GM21576 (cell line): Measurements from ENCODE around the gene DCDC2C.

Experiments
- ATAC-seq: cut with Tn5 transposase; IDR thresholded peaks from one replicate; pipeline ENCODE4 v1.9.1; 2021; ENCODE audit warnings: mild to moderate bottlenecking, moderate library complexity; ENCODE audit not compliant: unreplicated experiment

DCDC2C gene

GRCh38 chr2:3769766-3770165 lies 66.4 kb downstream of the DCDC2C start:
- no peak for ATAC-seq

DNA sequence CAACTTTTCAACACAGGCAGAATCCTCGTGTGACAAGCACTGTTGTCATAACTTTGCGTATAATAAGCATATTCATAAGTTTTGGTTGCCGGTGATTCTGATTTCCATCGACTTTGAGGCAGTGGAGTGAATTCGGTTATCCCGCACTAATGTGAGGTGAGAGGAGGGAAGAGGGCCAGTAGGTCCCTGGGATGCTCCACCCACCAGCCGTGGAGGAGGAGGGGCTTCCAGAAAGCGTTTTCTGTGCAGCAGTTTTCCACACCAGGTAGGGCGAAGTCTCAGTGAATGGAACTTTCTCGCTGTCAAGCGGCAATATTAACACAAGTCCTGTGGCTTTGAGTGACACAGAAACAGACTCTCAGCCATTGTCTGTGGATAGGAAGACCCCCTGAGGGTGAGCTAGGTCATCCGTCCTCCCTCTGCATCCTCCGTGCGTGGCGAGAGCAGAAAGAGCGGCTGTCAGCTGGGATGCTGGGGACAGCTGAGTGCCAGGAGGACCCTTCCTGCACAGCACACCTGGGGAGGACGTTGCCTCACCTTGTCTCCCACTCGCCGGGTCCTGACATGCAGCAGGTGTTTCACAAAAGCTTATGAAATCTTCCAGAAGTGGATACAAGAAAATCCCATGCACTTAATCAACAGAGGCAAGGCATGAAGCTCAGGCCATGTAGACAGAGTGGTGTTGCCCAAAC lies 67.5 kb downstream of the DCDC2C start:
- ATAC-seq, result no peak

DNA sequence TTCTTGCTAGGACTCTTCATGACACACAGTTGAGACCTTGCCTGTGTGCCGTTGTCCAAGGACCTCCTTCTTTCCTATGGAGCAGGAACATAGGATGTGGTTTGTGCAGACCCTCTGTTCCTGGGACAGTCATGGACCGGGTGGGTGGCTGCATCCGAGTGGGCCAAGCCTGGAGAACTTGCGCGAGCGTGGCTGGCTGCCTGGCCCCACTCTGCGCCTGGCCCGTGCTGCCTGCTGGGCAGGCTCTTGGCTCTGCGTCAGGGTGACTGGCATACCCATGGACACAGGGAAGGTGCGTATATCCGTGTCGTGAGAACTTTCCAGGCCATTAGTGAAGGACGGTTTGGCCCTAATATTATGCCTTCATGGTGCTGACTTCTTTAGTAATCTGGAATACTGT lies 68.2 kb downstream of the DCDC2C start:
- no peak for ATAC-seq

DNA sequence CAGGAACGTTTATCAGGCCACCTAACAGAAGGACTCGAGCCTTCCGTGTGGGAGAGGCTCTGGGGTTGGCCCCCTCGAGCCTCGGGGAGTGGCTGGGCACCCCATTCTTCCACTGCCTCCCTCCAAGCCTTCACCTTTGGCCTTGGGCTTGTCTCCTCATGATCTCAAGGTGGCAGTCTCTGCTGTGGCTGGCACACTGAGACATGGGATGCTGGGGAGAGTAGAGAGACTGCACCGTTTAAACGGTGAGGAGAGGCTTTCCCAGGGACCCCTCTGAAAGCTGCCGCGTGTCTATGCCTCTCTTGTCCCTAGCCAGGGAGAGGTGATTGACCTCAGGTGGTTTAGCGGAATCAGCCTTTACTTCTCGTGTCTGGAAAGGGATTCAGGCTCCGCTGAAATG lies 71.0 kb downstream of the DCDC2C start:
- ATAC-seq, result no peak

GRCh38 chr2:3776311-3776710 lies 72.9 kb downstream of the DCDC2C start:
- no peak for ATAC-seq

DNA sequence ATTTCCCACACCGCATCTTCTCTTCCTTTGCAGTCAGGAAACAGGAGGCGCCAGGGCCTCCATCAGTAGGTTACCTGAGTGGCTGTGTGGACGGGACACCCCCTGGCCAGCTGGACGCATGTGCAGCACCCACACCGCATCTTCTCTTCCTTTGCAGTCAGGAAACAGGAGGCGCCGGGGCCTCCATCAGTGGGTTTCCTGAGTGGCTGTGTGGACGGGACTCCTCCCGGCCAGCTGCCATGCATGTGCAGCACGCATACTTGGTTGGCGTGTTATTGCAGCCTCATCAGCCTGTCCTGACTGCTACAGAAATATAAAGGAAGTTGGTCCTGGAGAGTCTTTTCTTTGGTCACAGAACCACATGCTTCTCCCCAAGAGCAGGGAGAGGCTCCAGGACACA lies 74.6 kb downstream of the DCDC2C start:
- ATAC-seq, result no peak

GRCh38 chr2:3778851-3779495 lies 75.6 kb downstream of the DCDC2C start:
- ATAC-seq, result no peak

DNA sequence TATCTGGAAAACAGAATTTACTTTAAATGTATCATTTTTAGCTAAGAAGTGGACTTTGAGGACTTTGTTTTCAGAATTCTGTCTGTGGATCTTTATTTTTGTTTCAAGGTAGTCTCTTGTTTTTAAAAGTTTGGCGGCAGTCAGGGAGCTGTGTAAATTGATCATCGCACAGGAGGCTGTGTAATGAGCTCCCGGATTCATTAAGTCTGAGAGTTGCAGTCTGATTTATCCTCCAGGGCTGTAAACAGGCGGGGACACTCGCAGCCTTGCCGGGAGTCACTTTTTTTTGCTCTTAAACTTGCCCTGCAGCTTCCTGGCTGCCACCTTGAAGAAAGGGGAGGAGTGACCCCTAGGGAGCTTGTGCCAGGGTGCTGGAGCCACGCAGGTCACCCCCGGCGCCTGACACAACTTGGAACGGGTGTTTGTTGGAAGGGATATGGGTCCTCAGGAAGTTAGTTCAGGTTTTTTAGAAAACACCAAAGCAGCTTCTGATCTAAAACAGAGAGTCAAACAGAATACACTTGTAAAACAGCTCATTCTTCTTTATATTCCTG lies 76.2 kb downstream of the DCDC2C start:
- ATAC-seq, result no peak

DNA sequence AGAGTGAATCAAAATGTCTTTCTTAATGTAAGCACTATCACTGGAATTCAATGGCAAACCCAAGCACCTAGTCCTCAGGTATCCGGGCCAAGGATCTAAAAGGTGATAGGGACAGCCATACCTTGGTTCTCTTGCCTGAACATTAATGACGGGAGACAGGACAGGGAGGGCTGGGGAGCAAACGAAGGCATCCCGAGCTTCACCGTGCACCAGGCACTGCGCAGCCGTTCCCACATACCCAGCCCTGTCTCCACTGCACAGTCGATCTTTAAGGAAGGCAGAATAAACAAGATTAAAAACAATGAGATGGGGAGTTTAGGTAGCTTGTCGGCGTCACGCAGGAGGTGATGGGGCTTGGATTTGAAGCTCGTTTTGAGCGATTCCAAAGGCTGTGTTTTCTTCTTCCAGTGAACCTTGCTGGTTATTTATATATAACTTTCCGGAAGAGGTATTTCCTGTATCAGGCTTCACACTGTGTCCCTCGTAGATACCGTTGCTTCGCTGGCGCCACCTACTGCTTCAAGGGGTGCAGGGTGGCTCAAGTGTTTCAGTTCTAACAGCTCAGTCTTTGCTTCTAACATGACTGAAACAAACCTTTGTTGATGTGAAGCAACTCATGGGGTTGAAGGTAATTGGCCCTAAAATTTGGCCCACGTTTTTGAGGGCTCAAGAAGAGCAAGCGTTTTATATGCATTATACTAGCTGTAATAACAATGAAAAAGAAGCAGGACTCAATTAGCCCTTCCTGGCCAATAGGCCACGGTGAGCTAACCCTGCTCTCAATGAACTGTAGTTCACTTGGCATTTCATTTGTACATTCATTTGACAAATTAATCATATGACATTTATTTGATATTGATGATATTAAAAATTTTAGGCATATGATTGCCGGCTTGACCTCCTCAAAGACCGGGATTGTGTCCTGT lies 77.4 kb downstream of the DCDC2C start:
- peak; percentile 87 for ATAC-seq

GRCh38 chr2:3784731-3785130 lies 81.4 kb downstream of the DCDC2C start:
- no peak for ATAC-seq

DNA sequence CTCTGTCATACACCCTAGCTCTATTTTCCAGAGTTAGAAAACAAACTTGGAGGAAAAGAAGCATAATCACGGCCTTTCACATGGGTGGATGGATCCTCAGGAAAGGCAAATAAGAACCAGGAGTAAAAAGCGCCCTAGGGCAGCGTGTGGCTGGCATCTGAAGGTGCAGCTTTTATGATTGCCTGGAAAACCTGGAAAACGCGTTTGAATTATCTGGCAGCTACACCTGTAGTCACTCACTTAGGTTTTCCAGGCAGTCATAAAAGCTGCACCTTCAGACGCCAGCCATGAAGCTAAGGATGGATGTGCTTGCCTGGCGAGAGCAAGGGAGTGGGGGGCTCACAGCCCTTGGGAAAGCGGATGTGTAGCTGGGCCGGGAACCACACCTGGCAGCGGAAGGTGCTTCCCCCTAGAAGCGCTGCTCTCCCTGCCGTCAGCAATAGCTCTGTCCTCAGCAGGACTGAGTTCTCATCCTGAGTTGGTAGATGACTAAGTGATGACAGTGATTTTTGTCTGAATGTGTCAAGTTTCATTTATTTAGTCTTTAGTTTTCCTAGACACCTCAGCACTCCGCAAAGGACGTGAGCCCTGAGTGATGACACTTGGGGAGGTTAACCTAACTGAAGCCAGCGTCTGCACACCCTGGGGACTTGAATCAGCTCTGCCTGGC lies 82.0 kb downstream of the DCDC2C start:
- no peak for ATAC-seq

- ATAC-seq, result no peak
These were observed 82.5 kb downstream of the DCDC2C start for GRCh38 chr2:3785890-3786273.

DNA sequence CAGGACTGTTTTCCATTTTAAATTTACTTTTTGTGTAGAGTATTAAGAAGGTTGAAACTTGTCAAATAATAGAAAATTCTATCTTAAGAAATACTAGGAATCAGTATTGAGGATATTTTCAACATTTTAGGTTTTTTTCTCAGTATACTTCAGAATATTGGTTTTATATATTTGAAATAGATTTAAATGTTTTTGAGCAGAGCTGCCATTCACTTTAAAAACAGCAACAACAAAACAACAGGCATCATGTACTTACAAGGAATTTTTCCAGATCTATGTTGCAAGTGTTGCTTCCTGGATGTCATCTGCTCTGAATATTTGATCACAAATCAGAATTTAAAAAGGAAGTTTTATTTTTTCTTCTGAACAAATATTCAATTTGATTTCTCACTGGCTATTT lies 84.4 kb downstream of the DCDC2C start:
- no peak for ATAC-seq

- no peak for ATAC-seq
These were observed 85.9 kb downstream of the DCDC2C start for GRCh38 chr2:3789256-3789655.

GRCh38 chr2:3793249-3793648 lies 89.9 kb downstream of the DCDC2C start:
- ATAC-seq, result no peak

- ATAC-seq, result no peak
These were observed 98.1 kb downstream of the DCDC2C start for GRCh38 chr2:3801506-3801905.

DNA sequence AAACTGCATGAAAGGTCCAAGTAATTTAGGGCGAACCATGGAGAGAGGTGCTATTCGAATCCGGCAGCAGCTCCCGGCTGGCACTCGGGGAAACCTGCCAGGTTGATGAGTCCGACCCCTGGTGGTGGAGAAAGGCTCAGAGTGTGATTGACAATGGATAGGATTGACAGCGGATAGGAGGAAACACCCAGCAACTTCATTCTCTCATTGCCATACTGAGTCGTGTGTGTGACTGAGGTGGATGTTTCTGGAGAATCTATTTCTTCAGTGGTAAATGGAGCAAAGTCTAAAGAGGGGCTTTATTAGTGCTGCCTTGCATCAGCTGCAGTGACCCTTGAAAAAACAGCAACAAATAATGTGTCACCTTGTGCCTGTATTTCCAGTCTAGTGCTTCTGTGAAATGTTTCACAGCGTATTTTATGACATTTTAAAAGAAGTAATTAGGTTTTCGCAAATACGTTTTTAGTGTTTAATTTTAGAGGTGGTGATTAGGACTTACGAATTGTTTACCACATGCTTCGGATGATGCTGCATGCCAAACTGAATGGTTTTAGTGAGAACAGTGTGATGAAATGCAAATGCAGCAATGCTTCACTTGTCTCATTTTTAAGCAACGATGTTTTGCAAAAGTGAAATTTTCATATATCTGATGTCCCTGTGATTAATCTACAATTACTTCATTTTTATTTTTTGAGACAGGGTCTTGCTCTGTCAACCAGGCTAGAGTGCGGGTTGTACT lies 102.0 kb downstream of the DCDC2C start:
- no peak for ATAC-seq

DNA sequence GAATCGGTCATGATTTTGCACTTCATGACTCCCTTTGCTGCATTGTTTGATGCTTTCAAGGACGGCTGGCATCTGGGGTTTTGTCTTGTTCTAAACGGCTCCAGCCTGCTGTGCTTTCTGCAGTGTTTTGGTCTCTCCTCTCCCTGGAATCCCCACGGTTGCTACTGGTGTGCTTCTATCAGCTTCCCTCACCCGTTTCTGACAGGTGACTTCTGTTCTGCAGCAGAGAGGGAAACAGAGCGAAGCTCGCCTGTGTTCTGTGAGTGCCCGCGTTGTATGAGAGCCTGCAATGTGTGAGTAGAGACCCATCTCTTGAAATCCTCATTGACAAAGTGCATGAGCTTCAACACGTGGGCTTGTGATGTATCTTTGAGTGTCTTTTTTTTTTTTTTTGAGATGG lies 102.8 kb downstream of the DCDC2C start:
- no peak for ATAC-seq

- no peak for ATAC-seq
These were observed 103.4 kb downstream of the DCDC2C start for GRCh38 chr2:3806730-3807129.

- no peak for ATAC-seq
These were observed 104.5 kb downstream of the DCDC2C start for GRCh38 chr2:3807853-3808252.
